Measurements from ENCODE around the gene MEI1.

The MEI1 gene

DNA sequence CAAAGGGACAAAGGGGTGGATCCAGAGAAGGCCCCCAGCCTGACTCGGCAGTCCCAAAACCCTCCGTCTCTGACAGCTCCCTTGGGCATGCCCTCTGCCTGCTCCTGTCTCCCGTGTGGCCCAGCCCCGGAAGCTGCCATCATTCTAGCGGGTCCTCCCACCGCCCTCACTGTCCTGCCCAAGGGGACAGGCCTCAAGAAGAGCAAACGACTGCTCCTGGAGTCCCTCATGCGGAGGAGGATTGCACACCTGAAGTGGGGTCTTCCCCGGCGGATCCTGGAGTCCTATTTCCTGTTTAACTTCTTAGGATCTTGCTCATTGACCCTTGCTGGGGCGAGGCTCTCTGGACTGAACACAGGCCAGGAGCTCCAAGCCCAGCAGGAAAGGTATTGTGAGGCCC is 2.6 kb upstream of the MEI1 start:
- peak overlapping the region; percentile 9; the same call in 1 of the 2 replicates for H3K27ac ChIP-seq
- TF ChIP-seq, protein P1, sequence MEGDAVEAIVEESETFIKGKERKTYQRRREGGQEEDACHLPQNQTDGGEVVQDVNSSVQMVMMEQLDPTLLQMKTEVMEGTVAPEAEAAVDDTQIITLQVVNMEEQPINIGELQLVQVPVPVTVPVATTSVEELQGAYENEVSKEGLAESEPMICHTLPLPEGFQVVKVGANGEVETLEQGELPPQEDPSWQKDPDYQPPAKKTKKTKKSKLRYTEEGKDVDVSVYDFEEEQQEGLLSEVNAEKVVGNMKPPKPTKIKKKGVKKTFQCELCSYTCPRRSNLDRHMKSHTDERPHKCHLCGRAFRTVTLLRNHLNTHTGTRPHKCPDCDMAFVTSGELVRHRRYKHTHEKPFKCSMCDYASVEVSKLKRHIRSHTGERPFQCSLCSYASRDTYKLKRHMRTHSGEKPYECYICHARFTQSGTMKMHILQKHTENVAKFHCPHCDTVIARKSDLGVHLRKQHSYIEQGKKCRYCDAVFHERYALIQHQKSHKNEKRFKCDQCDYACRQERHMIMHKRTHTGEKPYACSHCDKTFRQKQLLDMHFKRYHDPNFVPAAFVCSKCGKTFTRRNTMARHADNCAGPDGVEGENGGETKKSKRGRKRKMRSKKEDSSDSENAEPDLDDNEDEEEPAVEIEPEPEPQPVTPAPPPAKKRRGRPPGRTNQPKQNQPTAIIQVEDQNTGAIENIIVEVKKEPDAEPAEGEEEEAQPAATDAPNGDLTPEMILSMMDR (conservative IDR thresholded peaks at IDR 0.05): no peak

DNA sequence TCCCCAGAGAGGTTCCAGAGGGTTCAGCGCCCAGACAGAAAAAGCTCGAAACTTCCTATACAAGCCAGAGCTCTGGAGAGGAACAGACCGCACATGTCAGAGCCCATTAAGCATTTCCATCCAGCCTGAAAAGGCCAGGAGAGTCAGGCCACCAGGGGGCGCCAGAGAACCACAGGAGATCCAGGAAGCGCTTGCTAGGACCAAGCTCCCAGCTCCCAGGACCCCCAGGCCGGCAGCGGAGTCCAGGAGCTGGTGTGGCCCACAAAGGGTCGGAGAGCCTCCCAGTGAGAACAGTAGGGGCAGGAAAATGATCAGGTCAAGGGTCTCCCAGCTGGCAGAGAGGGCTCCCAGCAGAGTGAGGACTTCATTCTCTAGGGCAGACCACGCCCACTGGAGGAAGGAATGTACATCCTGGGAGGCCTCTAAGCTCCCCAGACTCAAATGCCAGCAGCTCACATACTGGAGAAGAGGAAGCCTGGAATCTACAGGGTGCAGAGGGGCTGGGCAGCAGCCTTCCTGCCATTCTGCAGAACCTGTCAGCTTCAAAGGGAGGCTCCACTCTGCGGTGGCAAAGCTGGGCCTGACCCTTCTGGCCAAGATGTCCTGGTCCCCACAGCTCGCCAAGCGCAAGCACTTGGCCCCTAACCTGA is 2.1 kb upstream of the MEI1 start:
- H3K27ac ChIP-seq: peak overlapping the region; percentile 9; the same call in 1 of the 2 replicates
- TF ChIP-seq, protein P1 (conservative IDR thresholded peaks at IDR 0.05): peak; percentile 96

DNA sequence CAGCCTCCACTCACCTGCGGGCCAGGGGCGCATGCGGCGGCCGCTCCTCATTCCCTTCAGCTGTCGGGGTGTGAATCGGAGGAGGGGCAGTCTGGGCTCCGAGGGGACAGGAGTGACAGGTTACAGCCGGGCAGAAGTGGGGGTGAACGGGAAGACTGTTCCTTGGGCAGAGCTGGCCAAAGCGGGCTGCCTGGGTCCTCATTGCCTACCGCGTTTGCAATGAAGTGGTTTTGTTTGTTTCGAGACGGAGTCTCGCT is 733 bp downstream of the MEI1 start:
- no peak overlapping the region for H3K27ac ChIP-seq
- TF ChIP-seq, protein P1 (conservative IDR thresholded peaks at IDR 0.05): no peak

DNA sequence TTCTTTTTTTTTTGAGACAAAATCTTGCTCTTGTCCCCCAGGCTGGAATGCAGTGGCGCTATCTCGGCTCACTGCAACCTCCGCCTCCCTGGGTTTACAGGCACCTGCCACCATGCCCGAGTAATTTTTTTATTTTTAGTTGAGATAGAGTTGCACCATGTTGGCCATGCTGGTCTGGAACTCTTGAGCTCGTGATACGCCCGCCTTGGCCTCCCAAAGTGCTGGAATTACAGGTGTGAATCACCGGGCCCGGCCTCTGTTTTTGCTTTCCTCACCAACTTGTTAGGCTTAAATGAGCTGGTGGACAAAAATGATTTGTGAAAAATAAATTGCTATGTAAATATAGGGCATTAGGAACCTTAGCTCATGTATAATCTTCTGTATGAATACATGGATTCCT is 3.5 kb downstream of the MEI1 start:
- H3K27ac ChIP-seq: no peak overlapping the region
- TF ChIP-seq, protein P1 (conservative IDR thresholded peaks at IDR 0.05): no peak

DNA sequence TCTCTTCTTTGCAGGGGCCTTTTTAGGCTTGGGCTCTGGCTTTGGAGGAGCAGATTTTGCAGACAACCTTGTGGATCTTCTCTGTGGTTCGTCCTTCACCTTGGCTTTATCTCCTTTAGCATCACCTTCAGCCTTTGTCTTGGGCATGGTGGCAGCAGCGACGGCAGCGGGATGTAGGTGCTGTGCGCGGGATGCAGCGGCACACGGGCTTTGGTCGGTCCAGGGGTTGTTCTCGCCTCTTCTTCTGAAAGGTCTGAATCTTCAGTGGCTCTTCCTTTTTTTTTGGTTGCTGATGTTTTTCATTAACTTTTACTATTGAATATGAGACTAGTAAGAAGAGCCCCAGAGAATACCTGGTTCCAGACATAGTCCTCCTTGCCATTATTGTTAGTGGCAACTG is 10.0 kb downstream of the MEI1 start:
- TF ChIP-seq, protein P1 (conservative IDR thresholded peaks at IDR 0.05): no peak
- H3K27ac ChIP-seq: no peak overlapping the region

DNA sequence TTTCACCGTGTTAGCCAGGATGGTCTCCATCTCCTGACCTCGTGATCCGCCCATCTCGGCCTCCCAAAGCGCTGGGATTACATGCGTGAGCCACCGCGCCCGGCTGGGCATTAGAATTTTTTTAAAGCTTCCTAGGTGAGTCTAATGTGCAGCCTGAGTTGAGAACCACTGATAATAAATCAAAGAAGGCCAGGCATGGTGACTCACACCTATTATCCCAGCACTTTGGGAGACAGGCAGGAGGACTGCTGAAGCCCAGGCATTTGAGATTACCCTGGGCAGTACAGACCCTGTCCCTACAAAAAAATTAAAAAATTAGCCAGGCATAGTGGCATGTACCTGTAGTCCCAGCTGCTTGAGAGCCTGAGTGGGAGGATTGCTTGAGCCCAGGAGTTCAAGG is 13.7 kb downstream of the MEI1 start:
- TF ChIP-seq, protein P1 (conservative IDR thresholded peaks at IDR 0.05): no peak
- no peak overlapping the region for H3K27ac ChIP-seq

DNA sequence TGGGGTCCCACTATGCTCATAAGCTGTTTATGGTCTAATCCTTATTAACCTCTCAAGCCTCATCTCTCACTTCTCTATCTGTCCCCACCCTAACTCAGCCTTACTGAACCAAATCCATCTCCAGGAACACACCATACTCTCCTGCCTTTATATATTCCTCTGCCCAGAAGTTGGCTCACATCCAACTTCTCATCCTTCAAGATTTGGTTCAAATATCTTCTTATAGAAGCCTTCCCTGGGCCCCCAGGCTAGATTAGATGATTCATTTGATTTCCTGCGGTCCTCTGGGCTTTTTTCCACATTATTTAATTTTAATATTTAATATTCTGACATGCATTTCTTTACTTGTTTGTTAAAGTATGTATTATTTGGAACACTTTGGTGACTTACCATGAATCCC is 23.2 kb downstream of the MEI1 start:
- H3K27ac ChIP-seq: no peak overlapping the region
- TF ChIP-seq, protein P1 (conservative IDR thresholded peaks at IDR 0.05): no peak

Measured in VCaP (cell line).